Osteoblast (primary cell): ENCODE data around the gene ABCC2. TPM values are rescaled to one million over a fixed set of nuclear protein-coding genes. Genes with fewer than 3 reads are reported as not detected.
"Not testable (repeated sequence)": the region's sequence is repeated elsewhere in the genome, so short reads cannot be mapped to it uniquely, and the experiment has no call there.

Source experiments
- DNase-seq: peaks from one replicate; pipeline ENCODE4 v3.0.0; 2011; ENCODE audit warnings: low spot score, mixed read lengths; ENCODE audit not compliant: insufficient read length; ENCODE audit errors: missing footprints
- H2AFZ ChIP-seq: 2 replicates; pipeline ENCODE4 v1.6.0; 2011; ENCODE audit warnings: mild to moderate bottlenecking, low read length
- H3K27ac ChIP-seq: 2 replicates; pipeline ENCODE4 v1.5.1; 2011; ENCODE audit warnings: mild to moderate bottlenecking, low read depth, low read length, moderate library complexity
- H3K27me3 ChIP-seq: 2 replicates; pipeline ENCODE4 v1.6.0; 2012; ENCODE audit warnings: mild to moderate bottlenecking, control low read depth, inconsistent platforms, low read length, moderate library complexity; ENCODE audit not compliant: insufficient read depth
- H3K36me3 ChIP-seq: 2 replicates; pipeline ENCODE4 v1.5.1; 2011; ENCODE audit warnings: mild to moderate bottlenecking, low read length, control low read depth, moderate library complexity; ENCODE audit not compliant: insufficient read depth
- H3K4me1 ChIP-seq: 2 replicates; pipeline ENCODE4 v1.5.1; 2011; ENCODE audit warnings: mild to moderate bottlenecking, low read length, control low read depth, moderate library complexity; ENCODE audit not compliant: insufficient read depth
- H3K4me2 ChIP-seq: 2 replicates; pipeline ENCODE4 v1.6.0; 2011; ENCODE audit warnings: mild to moderate bottlenecking, low read length; ENCODE audit not compliant: insufficient read depth
- H3K4me3 ChIP-seq: fragments of 200-600 bp; sonication (generic); 3 replicates; pipeline ENCODE4 v1.5.1; 2012; ENCODE audit warnings: mild to moderate bottlenecking, low read length, inconsistent platforms; ENCODE audit not compliant: insufficient read depth
- H3K79me2 ChIP-seq: 2 replicates; pipeline ENCODE4 v1.6.0; 2012; ENCODE audit warnings: mild to moderate bottlenecking, low read length, control low read depth, inconsistent platforms; ENCODE audit not compliant: insufficient read depth
- H3K9me3 ChIP-seq: 2 replicates; pipeline ENCODE4 v1.5.1; 2011; ENCODE audit warnings: low read depth, low read length, control low read depth
- H4K20me1 ChIP-seq: 2 replicates; pipeline ENCODE4 v1.6.0; 2012; ENCODE audit warnings: mild to moderate bottlenecking, low read length, control low read depth; ENCODE audit not compliant: insufficient read depth
- CTCF ChIP-seq: IDR thresholded peaks from 2 replicates; pipeline ENCODE4 v1.5.1; 2011; ENCODE audit warnings: mild to moderate bottlenecking, low read depth, low read length, moderate library complexity; ENCODE audit errors: extremely low read depth
- total RNA-seq: library from RNA; depleted of rRNA; stranded (reverse); fragments of >200 nt; gene quantifications from 2 replicates; pipeline ENCODE4 v1.2.3, GENCODE V29; 2012

ABCC2 gene
- total RNA-seq, 1 donor = 1.8 TPM

- Histone ChIP-seq H3K79me2 (no peaks in the 10 kb centered on the region), H3K4me1 (peaks cover 11% of the 10 kb centered on the region), H3K4me3 (no peak overlapping the region), H3K4me2 (no peak overlapping the region), H4K20me1 (no peaks in the 10 kb centered on the region), H3K9me3 (no peaks in the 10 kb centered on the region), H2AFZ (no peak overlapping the region), H3K27ac (no peak overlapping the region), H3K27me3 (no peaks in the 10 kb centered on the region), H3K36me3 (no peaks in the 10 kb centered on the region)
- TF ChIP-seq CTCF = no peak
- no peak for DNase-seq
Measured at GRCh38 chr10:99836711-99837110, 54.3 kb downstream of the ABCC2 start.

GRCh38 chr10:99840859-99841258, 58.4 kb downstream of the ABCC2 start:
- not testable (repeated sequence) for H3K4me2 ChIP-seq, H3K79me2 ChIP-seq, H3K27ac ChIP-seq, H4K20me1 ChIP-seq, H3K36me3 ChIP-seq, DNase-seq, H2AFZ ChIP-seq, H3K9me3 ChIP-seq, H3K4me3 ChIP-seq, H3K27me3 ChIP-seq
- H3K4me1 ChIP-seq = peaks cover 14% of the 10 kb centered on the region

- Histone ChIP-seq H3K79me2 (no peaks in the 10 kb centered on the region), H3K9me3 (no peaks in the 10 kb centered on the region), H2AFZ (no peak overlapping the region), H3K4me2 (no peak overlapping the region), H3K27ac (no peak overlapping the region), H3K4me3 (no peak overlapping the region), H3K36me3 (no peaks in the 10 kb centered on the region), H4K20me1 (no peaks in the 10 kb centered on the region), H3K4me1 (peaks cover 21% of the 10 kb centered on the region), H3K27me3 (no peaks in the 10 kb centered on the region)
- TF ChIP-seq CTCF = no peak
- DNase-seq = no peak
Measured at GRCh38 chr10:99841746-99842145, 59.3 kb downstream of the ABCC2 start.

GRCh38 chr10:99843310-99843709, 60.9 kb downstream of the ABCC2 start:
- Histone ChIP-seq H3K9me3 (no peaks in the 10 kb centered on the region), H2AFZ (peak overlapping the region; percentile 84), H3K4me3 (no peak overlapping the region), H3K79me2 (no peaks in the 10 kb centered on the region), H3K36me3 (no peaks in the 10 kb centered on the region), H3K27ac (peak overlapping the region; percentile 24), H3K4me1 (peaks cover 21% of the 10 kb centered on the region), H3K27me3 (no peaks in the 10 kb centered on the region), H4K20me1 (no peaks in the 10 kb centered on the region), H3K4me2 (peak overlapping the region; percentile 37)
- DNase-seq = peak; percentile 67
- TF ChIP-seq CTCF = no peak
